GM12878 (cell line): ENCODE results near the gene B3GALT6. TPM values are rescaled to one million over a fixed set of nuclear protein-coding genes. Genes with fewer than 3 reads are reported as not detected.

Source experiments
- ATAC-seq: fragments of 200-7000 bp; cut with Tn5 transposase; 3 replicates; pipeline ENCODE4 v1.9.1; 2020; ENCODE audit warnings: mild to moderate bottlenecking, moderate library complexity
- BruUV-seq: library from RNA; stranded (reverse); fragments of 400-500 nt; replicated peaks from 2 replicates; lab custom pipeline; 2021; lab: Mats Ljungman, UMichigan
- CTCF ChIA-PET: fragments of 300-600 bp; sonication (Branson Sonifier 250); formaldehyde crosslinking; extraction: SDS; loops from one replicate; lab custom pipeline; 2021; ENCODE audit warnings: inconsistent platforms; lab: Yijun Ruan, JAX
- POLR2A ChIA-PET: fragments of 350-600 bp; formaldehyde crosslinking; extraction: SDS; loops from one replicate; lab custom pipeline; 2021; ENCODE audit warnings: inconsistent platforms; lab: Charles Lee
- RAD21 ChIA-PET: fragments of 300-600 bp; sonication (Branson Sonifier 250); formaldehyde crosslinking; loops from one replicate; lab custom pipeline; 2023; ENCODE audit warnings: antibody characterized with exemption; ENCODE audit not compliant: unreplicated experiment; lab: Charles Lee
- SMC1A ChIA-PET: fragments of 300-600 bp; sonication (Branson Sonifier 250); formaldehyde crosslinking; loops from one replicate; lab custom pipeline; 2023; ENCODE audit not compliant: unreplicated experiment, uncharacterized antibody; lab: Charles Lee
- DNase-seq: peaks from one replicate; pipeline ENCODE4 v3.0.0-alpha.2; 2011; ENCODE audit warnings: low read depth, low spot score
- FAIRE-seq: peaks from 3 replicates; lab custom pipeline; 2011; peaks lifted over from hg19 to GRCh38; lab: Jason Lieb, UNC
- H2AFZ ChIP-seq: 2 replicates; pipeline ENCODE4 v1.6.0; 2011; ENCODE audit warnings: low read depth, low read length, control low read depth; ENCODE audit not compliant: control insufficient read depth
- H3K27ac ChIP-seq: 2 replicates; pipeline ENCODE4 v1.5.1; 2011; ENCODE audit warnings: control low read depth; ENCODE audit not compliant: control insufficient read depth, insufficient read depth
- H3K27me3 ChIP-seq, 2 experiments: replicated peaks in 1 of 2; 2 replicates each; pipeline versions ENCODE4 v1.6.0 to v1.6.1; 2011; ENCODE audit warnings: low read length in 1 of 2; ENCODE audit not compliant: control insufficient read depth in 2 of 2, insufficient read depth in 2 of 2
- H3K36me3 ChIP-seq, 2 experiments: 2 replicates each; pipeline ENCODE4 v1.5.1; 2011; ENCODE audit warnings: low read length in 1 of 2; ENCODE audit not compliant: control insufficient read depth in 2 of 2, insufficient read depth in 2 of 2
- H3K4me1 ChIP-seq: 2 replicates; pipeline ENCODE4 v1.6.1; 2011; ENCODE audit warnings: mild to moderate bottlenecking, low read length, moderate library complexity, mixed read lengths; ENCODE audit not compliant: control insufficient read depth, insufficient read depth
- H3K4me2 ChIP-seq: 2 replicates; pipeline ENCODE4 v1.6.0; 2011; ENCODE audit warnings: control low read depth; ENCODE audit not compliant: control insufficient read depth, insufficient read depth
- H3K4me3 ChIP-seq: fragments of 200-600 bp; sonication (generic); 2 replicates; pipeline ENCODE4 v1.5.1; 2016
- H3K79me2 ChIP-seq: 2 replicates; pipeline ENCODE4 v1.6.0; 2011; ENCODE audit warnings: low read length; ENCODE audit not compliant: control insufficient read depth, insufficient read depth
- H3K9ac ChIP-seq: 2 replicates; pipeline ENCODE4 v1.8.0; 2011; ENCODE audit warnings: low read length, control low read depth, mixed read lengths; ENCODE audit not compliant: control insufficient read depth, insufficient read depth
- H3K9me3 ChIP-seq: replicated peaks from 3 replicates; pipeline ENCODE4 v1.5.1; 2011; ENCODE audit warnings: mild to moderate bottlenecking, low read length; ENCODE audit not compliant: control insufficient read depth, insufficient read depth
- H4K20me1 ChIP-seq: 2 replicates; pipeline ENCODE4 v1.6.0; 2011; ENCODE audit not compliant: control insufficient read depth, insufficient read depth
- CREB1 ChIP-seq: IDR thresholded peaks from 2 replicates; pipeline ENCODE4 v1.6.1; 2012; ENCODE audit warnings: low read depth, mild to moderate bottlenecking, inconsistent platforms
- HDGF ChIP-seq: fragments of 450-650 bp; IDR thresholded peaks from 2 replicates; pipeline ENCODE4 v1.6.1; 2016; ENCODE audit warnings: antibody characterized with exemption
- NFYA ChIP-seq: IDR thresholded peaks from 2 replicates; pipeline ENCODE4 v1.6.1; 2011; ENCODE audit warnings: low read depth, mild to moderate bottlenecking, low read length, improper control_type of control experiment, borderline replicate concordance
- NR2C2 ChIP-seq: IDR thresholded peaks from 2 replicates; pipeline ENCODE4 v1.6.1; 2011; ENCODE audit warnings: borderline replicate concordance, low read depth; ENCODE audit not compliant: control insufficient read depth, insufficient read length
- PAX8 ChIP-seq: fragments of 450-650 bp; IDR thresholded peaks from 2 replicates; pipeline ENCODE4 v1.6.1; 2017; ENCODE audit warnings: mild to moderate bottlenecking, moderate library complexity
- POLR2A ChIP-seq: IDR thresholded peaks from 2 replicates; pipeline ENCODE4 v1.6.1; 2011; ENCODE audit warnings: low read depth, mild to moderate bottlenecking, low read length
- POLR2AphosphoS2 ChIP-seq: IDR thresholded peaks from 2 replicates; pipeline ENCODE4 v1.6.1; 2011; ENCODE audit warnings: low read depth, mild to moderate bottlenecking, low read length, improper control_type of control experiment, moderate library complexity
- RCOR1 ChIP-seq: conservative IDR thresholded peaks from 2 replicates; pipeline ENCODE4 v1.6.1; 2012; ENCODE audit warnings: low read depth, low read length, improper control_type of control experiment
- REST ChIP-seq: IDR thresholded peaks from 2 replicates; pipeline ENCODE4 v1.6.1; 2012; ENCODE audit warnings: mild to moderate bottlenecking, low read depth, low read length
- RFX5 ChIP-seq: IDR thresholded peaks from 2 replicates; pipeline ENCODE4 v1.6.1; 2011; ENCODE audit warnings: low read depth, low read length, improper control_type of control experiment
- RUNX3 ChIP-seq: IDR thresholded peaks from 2 replicates; pipeline ENCODE4 v1.6.1; 2012; ENCODE audit warnings: low read length, inconsistent platforms
- SMAD5 ChIP-seq: IDR thresholded peaks from 2 replicates; pipeline ENCODE4 v1.6.1; 2016; ENCODE audit warnings: antibody characterized with exemption, low read depth
- SREBF2 ChIP-seq: IDR thresholded peaks from 2 replicates; pipeline ENCODE4 v1.6.1; 2012; ENCODE audit warnings: mild to moderate bottlenecking, low read length
- TAF1 ChIP-seq: IDR thresholded peaks from 2 replicates; pipeline ENCODE4 v1.6.1; 2011; ENCODE audit warnings: mild to moderate bottlenecking, low read depth, low read length, borderline replicate concordance
- TBL1XR1 ChIP-seq: IDR thresholded peaks from 2 replicates; pipeline ENCODE4 v1.6.1; 2012; ENCODE audit warnings: low read depth, low read length, improper control_type of control experiment
- ZNF24 ChIP-seq: fragments of 450-650 bp; IDR thresholded peaks from 2 replicates; pipeline ENCODE4 v1.6.1; 2017; ENCODE audit warnings: antibody characterized with exemption, mild to moderate bottlenecking
- WGBS: methylation state at CpG from one replicate; pipeline ENCODE4 v1.1.6; 2016; ENCODE audit warnings: low lambda C conversion rate; ENCODE audit not compliant: insufficient replicate concordance, insufficient coverage; ENCODE audit errors: missing lambda C conversion rate; 5-methylcytosine and 5-hydroxymethylcytosine counted together
- in situ Hi-C: fragments of 300-500 bp; cut with MboI; formaldehyde crosslinking; loops from 9 replicates; pipeline ENCODE4 v1.14.3; 2018; ENCODE audit warnings: mixed read lengths
- intact Hi-C: fragments of 100-400 bp; cut with micrococcal nuclease; formaldehyde crosslinking; loops from one replicate; pipeline ENCODE4 v1.14.2; 2022; ENCODE audit not compliant: unreplicated experiment
- polyA plus RNA-seq, 11 experiments: library from polyadenylated mRNA; depleted of rRNA in 4 of 11; unstranded in 6 of 11; stranded (reverse) in 5 of 11; fragments of >200 nt; fragmentation: Nextera tagmentation in 4 of 11; fragmentation: Illumina TruSeq in 1 of 11; extraction: Ambion mirVana in 4 of 11; extraction: Trizol in 1 of 11; gene quantifications; 1 replicate in 1 of 11; 2 replicates in 10 of 11; pipeline versions ENCODE4 v1.2.1 to v1.2.3, GENCODE V29; 2011 to 2016; ENCODE audit warnings: inconsistent platforms in 2 of 11, missing spikeins in 2 of 11, low read depth in 1 of 11
- total RNA-seq, 4 experiments: library from RNA; depleted of rRNA in 3 of 4; stranded (reverse); fragments of >200 nt in 3 of 4; fragmentation: Illumina TruSeq in 1 of 4; extraction: Trizol in 1 of 4; gene quantifications; 2 replicates each; pipeline versions ENCODE4 v1.2.1 to v1.2.3, GENCODE V29; 2013 to 2021
- TF ChIP-seq, protein P1 (sequence below): IDR thresholded peaks from 2 replicates; pipeline ENCODE4 v1.6.1; 2011; ENCODE audit warnings: low read depth, mild to moderate bottlenecking, low read length, moderate library complexity, borderline replicate concordance; ENCODE audit errors: extremely low read depth
- TF ChIP-seq, protein P2 (sequence below): fragments of 450-650 bp; IDR thresholded peaks from 2 replicates; pipeline ENCODE4 v1.6.1; 2018; ENCODE audit warnings: mild to moderate bottlenecking, low read depth, moderate library complexity; ENCODE audit not compliant: partially characterized antibody

Gene B3GALT6
- total and polyA plus RNA-seq, 10 of the 15 experiments (the other 5 are each of a cell fraction or from before 2014, with no cell fraction given): 0.53 to 20.8 (median 4.5) TPM

DNA sequence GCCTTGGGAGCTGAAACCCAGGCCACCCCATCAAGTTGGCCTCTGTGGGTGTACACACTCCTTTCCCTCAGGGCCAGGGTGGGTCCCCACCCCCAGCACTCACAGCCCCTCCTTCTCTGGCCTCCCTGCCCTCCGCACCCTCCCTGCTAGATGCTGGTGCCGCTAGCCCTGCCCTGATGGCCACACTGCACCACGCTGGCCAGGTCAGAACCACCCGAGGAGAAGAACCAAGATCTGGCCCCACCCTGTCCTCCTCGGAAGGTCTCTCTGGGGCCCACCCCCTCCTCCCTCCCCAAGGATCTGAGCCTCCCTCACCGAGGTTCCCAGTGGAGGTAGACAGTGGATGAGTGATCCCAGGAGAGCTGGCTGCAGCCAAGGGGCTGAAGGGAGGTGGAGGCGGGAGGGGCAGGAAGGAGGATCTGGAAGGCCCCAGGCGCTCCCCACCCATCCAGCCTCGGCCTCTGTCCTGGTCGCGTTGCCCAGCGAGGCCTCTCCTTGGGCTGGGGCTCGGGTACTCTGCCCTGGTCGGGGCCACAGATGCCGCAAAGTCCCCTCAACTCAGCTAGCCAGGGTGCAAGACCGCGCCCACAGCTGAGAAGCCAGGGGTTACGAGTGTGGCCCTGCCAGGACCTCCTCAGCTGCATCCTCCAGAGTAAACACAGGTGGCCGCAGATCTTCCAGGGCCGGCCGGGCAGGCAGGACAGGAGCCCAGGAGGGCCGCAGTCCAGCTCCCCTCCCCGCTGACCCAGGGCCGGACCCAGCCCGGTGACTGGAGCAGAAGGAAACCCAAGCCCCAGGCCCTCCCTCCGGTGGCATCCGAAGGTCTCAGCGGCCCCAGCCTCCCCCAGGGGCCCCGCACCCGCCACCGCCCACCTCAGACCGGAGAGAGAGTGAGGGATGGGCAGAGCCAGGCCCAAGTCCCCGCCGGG, 5.2 kb downstream of the B3GALT6 start:
- DNase-seq (no peak), ATAC-seq (no peak), FAIRE-seq (no peak)
- CTCF ChIA-PET: no interaction called here
- H3K79me2 ChIP-seq: peaks cover 7% of the 10 kb centered on the region
- POLR2A ChIA-PET: no interaction called here
- H2AFZ ChIP-seq: no peak overlapping the region
- no peak overlapping the region for H3K27ac ChIP-seq
- RAD21 ChIA-PET: interaction anchor here (0.8 kb wide), 1 partner anchor 13 kb away, joined by 3 read pairs; no protein-coding TSS in a partner anchor
- H3K27me3 ChIP-seq: no peaks in the 10 kb centered on the region
- H4K20me1 ChIP-seq: no peaks in the 10 kb centered on the region
- H3K4me1 ChIP-seq: no peaks in the 10 kb centered on the region
- WGBS: 37% methylated on average over 33 of the region's 34 CpGs
- intact Hi-C loops (no loop called here), in situ Hi-C loops (no loop called here)
- H3K4me2 ChIP-seq: no peak overlapping the region
- no TSS peak for BruUV-seq
- no peaks in the 10 kb centered on the region; the same call in 2 of the 3 replicates for H3K9me3 ChIP-seq
- SMC1A ChIA-PET: no interaction called here
- no peak overlapping the region for H3K4me3 ChIP-seq
- no peaks in the 10 kb centered on the region for H3K36me3 ChIP-seq
- no peak overlapping the region for H3K9ac ChIP-seq
- TF ChIP-seq PAX8 (no peak), HDGF (no peak), ZNF24 (no peak), NR2C2 (no peak), SMAD5 (no peak), SREBF2 (no peak), REST (no peak), TAF1 (no peak), TBL1XR1 (no peak), RFX5 (no peak), POLR2AphosphoS2 (no peak), POLR2A (no peak), NFYA (no peak), RUNX3 (no peak), CREB1 (no peak), RCOR1 (no peak)
- TF ChIP-seq, protein P1, sequence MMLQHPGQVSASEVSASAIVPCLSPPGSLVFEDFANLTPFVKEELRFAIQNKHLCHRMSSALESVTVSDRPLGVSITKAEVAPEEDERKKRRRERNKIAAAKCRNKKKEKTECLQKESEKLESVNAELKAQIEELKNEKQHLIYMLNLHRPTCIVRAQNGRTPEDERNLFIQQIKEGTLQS: no peak
- TF ChIP-seq, protein P2, sequence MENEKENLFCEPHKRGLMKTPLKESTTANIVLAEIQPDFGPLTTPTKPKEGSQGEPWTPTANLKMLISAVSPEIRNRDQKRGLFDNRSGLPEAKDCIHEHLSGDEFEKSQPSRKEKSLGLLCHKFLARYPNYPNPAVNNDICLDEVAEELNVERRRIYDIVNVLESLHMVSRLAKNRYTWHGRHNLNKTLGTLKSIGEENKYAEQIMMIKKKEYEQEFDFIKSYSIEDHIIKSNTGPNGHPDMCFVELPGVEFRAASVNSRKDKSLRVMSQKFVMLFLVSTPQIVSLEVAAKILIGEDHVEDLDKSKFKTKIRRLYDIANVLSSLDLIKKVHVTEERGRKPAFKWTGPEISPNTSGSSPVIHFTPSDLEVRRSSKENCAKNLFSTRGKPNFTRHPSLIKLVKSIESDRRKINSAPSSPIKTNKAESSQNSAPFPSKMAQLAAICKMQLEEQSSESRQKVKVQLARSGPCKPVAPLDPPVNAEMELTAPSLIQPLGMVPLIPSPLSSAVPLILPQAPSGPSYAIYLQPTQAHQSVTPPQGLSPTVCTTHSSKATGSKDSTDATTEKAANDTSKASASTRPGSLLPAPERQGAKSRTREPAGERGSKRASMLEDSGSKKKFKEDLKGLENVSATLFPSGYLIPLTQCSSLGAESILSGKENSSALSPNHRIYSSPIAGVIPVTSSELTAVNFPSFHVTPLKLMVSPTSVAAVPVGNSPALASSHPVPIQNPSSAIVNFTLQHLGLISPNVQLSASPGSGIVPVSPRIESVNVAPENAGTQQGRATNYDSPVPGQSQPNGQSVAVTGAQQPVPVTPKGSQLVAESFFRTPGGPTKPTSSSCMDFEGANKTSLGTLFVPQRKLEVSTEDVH: no peak
